C4-2B (cell line): ENCODE data around the gene ZBTB6.

Experiments used
- ZFX ChIP-seq: fragments of 450-650 bp; IDR thresholded peaks from 2 replicates; pipeline ENCODE4 v1.6.1; 2017
- TF ChIP-seq, protein P1 (sequence below): fragments of 450-650 bp; conservative IDR thresholded peaks from 2 replicates; pipeline ENCODE4 v1.5.1; 2017; ENCODE audit warnings: mild to moderate bottlenecking

- TF ChIP-seq ZFX = no peak
- TF ChIP-seq, protein P1, sequence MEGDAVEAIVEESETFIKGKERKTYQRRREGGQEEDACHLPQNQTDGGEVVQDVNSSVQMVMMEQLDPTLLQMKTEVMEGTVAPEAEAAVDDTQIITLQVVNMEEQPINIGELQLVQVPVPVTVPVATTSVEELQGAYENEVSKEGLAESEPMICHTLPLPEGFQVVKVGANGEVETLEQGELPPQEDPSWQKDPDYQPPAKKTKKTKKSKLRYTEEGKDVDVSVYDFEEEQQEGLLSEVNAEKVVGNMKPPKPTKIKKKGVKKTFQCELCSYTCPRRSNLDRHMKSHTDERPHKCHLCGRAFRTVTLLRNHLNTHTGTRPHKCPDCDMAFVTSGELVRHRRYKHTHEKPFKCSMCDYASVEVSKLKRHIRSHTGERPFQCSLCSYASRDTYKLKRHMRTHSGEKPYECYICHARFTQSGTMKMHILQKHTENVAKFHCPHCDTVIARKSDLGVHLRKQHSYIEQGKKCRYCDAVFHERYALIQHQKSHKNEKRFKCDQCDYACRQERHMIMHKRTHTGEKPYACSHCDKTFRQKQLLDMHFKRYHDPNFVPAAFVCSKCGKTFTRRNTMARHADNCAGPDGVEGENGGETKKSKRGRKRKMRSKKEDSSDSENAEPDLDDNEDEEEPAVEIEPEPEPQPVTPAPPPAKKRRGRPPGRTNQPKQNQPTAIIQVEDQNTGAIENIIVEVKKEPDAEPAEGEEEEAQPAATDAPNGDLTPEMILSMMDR = no peak
These were observed 8.7 kb downstream of the ZBTB6 start for GRCh38 chr9:122904466-122904822.
